HepG2 (cell line): ENCODE results near the gene PHACTR3. TPM values are rescaled to one million over a fixed set of nuclear protein-coding genes. Genes with fewer than 3 reads are reported as not detected.

Experiments
- MAF1 ChIP-seq: sonication (generic); formaldehyde crosslinking; IDR thresholded peaks from 2 replicates; pipeline ENCODE4 v1.5.0; 2020; ENCODE audit warnings: missing genetic modification reagents, borderline replicate concordance
- PHF5A ChIP-seq: IDR thresholded peaks from one replicate; pipeline ENCODE4 v1.6.1; 2018; ENCODE audit warnings: low read depth, missing genetic modification reagents; ENCODE audit not compliant: unreplicated experiment
- SOX5 ChIP-seq: IDR thresholded peaks from 2 replicates; pipeline ENCODE4 v1.6.1; 2016; ENCODE audit warnings: borderline replicate concordance
- THYN1 ChIP-seq: sonication (generic); formaldehyde crosslinking; IDR thresholded peaks from 2 replicates; pipeline ENCODE4 v1.8.1; 2023; ENCODE audit warnings: low read depth, mild to moderate bottlenecking, moderate library complexity, missing genetic modification reagents, borderline replicate concordance
- ZNF382 ChIP-seq: sonication (generic); formaldehyde crosslinking; IDR thresholded peaks from 2 replicates; pipeline ENCODE4 v1.5.0; 2020; ENCODE audit warnings: missing genetic modification reagents, mild to moderate bottlenecking, borderline replicate concordance
- polyA plus RNA-seq, 8 experiments: library from polyadenylated mRNA; depleted of rRNA in 3 of 8; stranded (reverse) in 7 of 8; unstranded in 1 of 8; fragments of >200 nt; fragmentation: Illumina TruSeq in 4 of 8; extraction: Trizol in 4 of 8; gene quantifications; 2 replicates each; pipeline versions ENCODE4 v1.2.1 to v1.2.3, GENCODE V29; 2011 to 2016; ENCODE audit warnings: low read depth in 4 of 8, missing spikeins in 1 of 8, mixed read lengths in 1 of 8; ENCODE audit not compliant: insufficient read depth in 1 of 8
- total RNA-seq, 5 experiments: library from RNA; depleted of rRNA; stranded (reverse); fragments of >200 nt; fragmentation: Illumina TruSeq; extraction: Trizol; gene quantifications; 2 replicates each; pipeline ENCODE4 v1.2.3, GENCODE V29; 2016; ENCODE audit warnings: low read depth in 1 of 5
- TF ChIP-seq, protein P1 (sequence below): sonication (generic); formaldehyde crosslinking; IDR thresholded peaks from 2 replicates; pipeline ENCODE4 v1.4.0; 2020; ENCODE audit warnings: missing genetic modification reagents
- TF ChIP-seq, protein P2 (sequence below): sonication (generic); formaldehyde crosslinking; IDR thresholded peaks from 2 replicates; pipeline ENCODE4 v1.5.0; 2020; ENCODE audit warnings: mild to moderate bottlenecking, missing genetic modification reagents, moderate library complexity

PHACTR3 gene
- total and polyA plus RNA-seq, 2 of the 13 experiments (the other 11 are each of a cell fraction or from before 2014, with no cell fraction given): not detected

DNA sequence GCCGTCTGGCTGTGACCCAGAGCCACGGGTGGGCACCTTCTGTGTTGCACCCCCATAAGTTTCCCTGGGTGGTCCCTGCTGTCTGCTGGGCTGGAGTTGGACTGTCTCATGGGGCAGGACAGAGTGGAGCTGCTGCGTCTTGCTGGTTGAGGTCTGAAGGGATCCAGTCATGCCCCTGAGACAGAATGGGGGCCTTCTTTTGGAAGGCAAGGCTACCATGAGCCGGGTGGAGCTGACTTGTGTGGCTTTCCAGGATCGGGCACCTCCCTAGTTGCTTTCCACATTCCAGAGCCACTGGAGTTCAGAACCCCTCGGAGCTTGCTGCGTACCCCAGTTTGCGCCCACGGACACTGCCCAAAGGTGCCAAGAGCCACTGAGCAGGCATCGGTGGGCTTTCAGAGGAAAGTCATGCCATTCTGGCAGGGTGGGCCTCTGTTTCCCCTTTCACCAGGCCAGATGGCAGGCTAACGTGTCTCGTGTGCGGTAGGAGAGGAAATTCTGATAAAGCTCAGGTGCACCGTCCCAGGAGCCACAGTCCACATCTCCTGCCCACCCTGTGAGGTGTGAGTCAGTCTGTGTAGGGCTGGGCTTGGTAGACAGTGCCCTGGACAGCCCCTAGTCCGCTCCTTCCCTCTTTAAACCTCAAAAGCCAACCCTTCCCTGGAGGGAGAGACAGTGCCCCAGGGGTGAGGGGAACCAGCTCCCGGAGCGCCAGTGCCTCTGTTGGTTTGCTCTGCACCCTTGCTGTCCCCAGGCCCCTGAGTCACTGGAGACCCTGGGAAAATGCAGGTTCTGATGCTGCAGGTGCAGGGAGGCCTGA, 203.8 kb downstream of the PHACTR3 start (continued):
- TF ChIP-seq, protein P1, sequence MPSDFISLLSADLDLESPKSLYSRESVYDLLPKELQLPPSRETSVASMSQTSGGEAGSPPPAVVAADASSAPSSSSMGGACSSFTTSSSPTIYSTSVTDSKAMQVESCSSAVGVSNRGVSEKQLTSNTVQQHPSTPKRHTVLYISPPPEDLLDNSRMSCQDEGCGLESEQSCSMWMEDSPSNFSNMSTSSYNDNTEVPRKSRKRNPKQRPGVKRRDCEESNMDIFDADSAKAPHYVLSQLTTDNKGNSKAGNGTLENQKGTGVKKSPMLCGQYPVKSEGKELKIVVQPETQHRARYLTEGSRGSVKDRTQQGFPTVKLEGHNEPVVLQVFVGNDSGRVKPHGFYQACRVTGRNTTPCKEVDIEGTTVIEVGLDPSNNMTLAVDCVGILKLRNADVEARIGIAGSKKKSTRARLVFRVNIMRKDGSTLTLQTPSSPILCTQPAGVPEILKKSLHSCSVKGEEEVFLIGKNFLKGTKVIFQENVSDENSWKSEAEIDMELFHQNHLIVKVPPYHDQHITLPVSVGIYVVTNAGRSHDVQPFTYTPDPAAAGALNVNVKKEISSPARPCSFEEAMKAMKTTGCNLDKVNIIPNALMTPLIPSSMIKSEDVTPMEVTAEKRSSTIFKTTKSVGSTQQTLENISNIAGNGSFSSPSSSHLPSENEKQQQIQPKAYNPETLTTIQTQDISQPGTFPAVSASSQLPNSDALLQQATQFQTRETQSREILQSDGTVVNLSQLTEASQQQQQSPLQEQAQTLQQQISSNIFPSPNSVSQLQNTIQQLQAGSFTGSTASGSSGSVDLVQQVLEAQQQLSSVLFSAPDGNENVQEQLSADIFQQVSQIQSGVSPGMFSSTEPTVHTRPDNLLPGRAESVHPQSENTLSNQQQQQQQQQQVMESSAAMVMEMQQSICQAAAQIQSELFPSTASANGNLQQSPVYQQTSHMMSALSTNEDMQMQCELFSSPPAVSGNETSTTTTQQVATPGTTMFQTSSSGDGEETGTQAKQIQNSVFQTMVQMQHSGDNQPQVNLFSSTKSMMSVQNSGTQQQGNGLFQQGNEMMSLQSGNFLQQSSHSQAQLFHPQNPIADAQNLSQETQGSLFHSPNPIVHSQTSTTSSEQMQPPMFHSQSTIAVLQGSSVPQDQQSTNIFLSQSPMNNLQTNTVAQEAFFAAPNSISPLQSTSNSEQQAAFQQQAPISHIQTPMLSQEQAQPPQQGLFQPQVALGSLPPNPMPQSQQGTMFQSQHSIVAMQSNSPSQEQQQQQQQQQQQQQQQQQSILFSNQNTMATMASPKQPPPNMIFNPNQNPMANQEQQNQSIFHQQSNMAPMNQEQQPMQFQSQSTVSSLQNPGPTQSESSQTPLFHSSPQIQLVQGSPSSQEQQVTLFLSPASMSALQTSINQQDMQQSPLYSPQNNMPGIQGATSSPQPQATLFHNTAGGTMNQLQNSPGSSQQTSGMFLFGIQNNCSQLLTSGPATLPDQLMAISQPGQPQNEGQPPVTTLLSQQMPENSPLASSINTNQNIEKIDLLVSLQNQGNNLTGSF (CRISPR knock-in tag): no peak
- TF ChIP-seq SOX5: no peak
- TF ChIP-seq, protein P2, sequence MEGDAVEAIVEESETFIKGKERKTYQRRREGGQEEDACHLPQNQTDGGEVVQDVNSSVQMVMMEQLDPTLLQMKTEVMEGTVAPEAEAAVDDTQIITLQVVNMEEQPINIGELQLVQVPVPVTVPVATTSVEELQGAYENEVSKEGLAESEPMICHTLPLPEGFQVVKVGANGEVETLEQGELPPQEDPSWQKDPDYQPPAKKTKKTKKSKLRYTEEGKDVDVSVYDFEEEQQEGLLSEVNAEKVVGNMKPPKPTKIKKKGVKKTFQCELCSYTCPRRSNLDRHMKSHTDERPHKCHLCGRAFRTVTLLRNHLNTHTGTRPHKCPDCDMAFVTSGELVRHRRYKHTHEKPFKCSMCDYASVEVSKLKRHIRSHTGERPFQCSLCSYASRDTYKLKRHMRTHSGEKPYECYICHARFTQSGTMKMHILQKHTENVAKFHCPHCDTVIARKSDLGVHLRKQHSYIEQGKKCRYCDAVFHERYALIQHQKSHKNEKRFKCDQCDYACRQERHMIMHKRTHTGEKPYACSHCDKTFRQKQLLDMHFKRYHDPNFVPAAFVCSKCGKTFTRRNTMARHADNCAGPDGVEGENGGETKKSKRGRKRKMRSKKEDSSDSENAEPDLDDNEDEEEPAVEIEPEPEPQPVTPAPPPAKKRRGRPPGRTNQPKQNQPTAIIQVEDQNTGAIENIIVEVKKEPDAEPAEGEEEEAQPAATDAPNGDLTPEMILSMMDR: no peak
- no peak for TF ChIP-seq ZNF382
- no peak for TF ChIP-seq PHF5A (CRISPR knock-in tag)
- no peak for TF ChIP-seq MAF1 (CRISPR knock-in tag)
- TF ChIP-seq THYN1 (CRISPR knock-in tag): no peak
